Glutamatergic neuron (in vitro differentiated cells): ENCODE results near the gene EPGN. TPM values are rescaled to one million over a fixed set of nuclear protein-coding genes. Genes with fewer than 3 reads are reported as not detected.

Source experiments
- DNase-seq: peaks from one replicate; pipeline ENCODE4 v3.0.0; 2022
- H3K27ac Mint-ChIP-seq: one replicate; pipeline ENCODE4 v1.8.0; 2020; ENCODE audit warnings: mild to moderate bottlenecking, mixed read lengths, inconsistent platforms; ENCODE audit not compliant: unreplicated experiment
- H3K27me3 Mint-ChIP-seq: one replicate; pipeline ENCODE4 v1.8.0; 2020; ENCODE audit warnings: mild to moderate bottlenecking, moderate library complexity, mixed read lengths, inconsistent platforms; ENCODE audit not compliant: unreplicated experiment
- H3K36me3 Mint-ChIP-seq: one replicate; pipeline ENCODE4 v1.8.0; 2020; ENCODE audit warnings: mild to moderate bottlenecking, mixed read lengths, inconsistent platforms; ENCODE audit not compliant: unreplicated experiment
- H3K4me1 Mint-ChIP-seq: one replicate; pipeline ENCODE4 v1.8.0; 2020; ENCODE audit warnings: mild to moderate bottlenecking, low read depth, mixed read lengths, inconsistent platforms; ENCODE audit not compliant: unreplicated experiment
- H3K4me3 Mint-ChIP-seq: one replicate; pipeline ENCODE4 v1.8.0; 2020; ENCODE audit warnings: mild to moderate bottlenecking, mixed read lengths, inconsistent platforms; ENCODE audit not compliant: unreplicated experiment
- H3K9me3 Mint-ChIP-seq: one replicate; pipeline ENCODE4 v1.8.0; 2020; ENCODE audit warnings: mild to moderate bottlenecking, moderate library complexity, mixed read lengths, inconsistent platforms; ENCODE audit not compliant: unreplicated experiment
- total RNA-seq: library from RNA; stranded (reverse); fragmentation: NEBNext Ultra II Directional; extraction: Animal tissue kit (Norgen Biotek cat#: 25700); gene quantifications from one replicate; pipeline ENCODE4 v1.2.1, GENCODE V29; 2021; ENCODE audit not compliant: unreplicated experiment
- TF ChIP-seq, protein P1 (sequence below): fragments of 200-600 bp; sonication (generic); IDR thresholded peaks from one replicate; pipeline ENCODE4 v1.5.0; 2021; ENCODE audit not compliant: partially characterized antibody, unreplicated experiment

Gene EPGN
- total RNA-seq, 1 donor from 2014 or later, result not detected

- H3K27me3 Mint-ChIP-seq, result no peaks in the 10 kb centered on the region
- H3K4me1 Mint-ChIP-seq, result no peaks in the 10 kb centered on the region
- no peaks in the 10 kb centered on the region for H3K36me3 Mint-ChIP-seq
- H3K27ac Mint-ChIP-seq, result no peak overlapping the region
- no peak for DNase-seq
- no peak overlapping the region for H3K4me3 Mint-ChIP-seq
- H3K9me3 Mint-ChIP-seq, result no peaks in the 10 kb centered on the region
- TF ChIP-seq, protein P1, sequence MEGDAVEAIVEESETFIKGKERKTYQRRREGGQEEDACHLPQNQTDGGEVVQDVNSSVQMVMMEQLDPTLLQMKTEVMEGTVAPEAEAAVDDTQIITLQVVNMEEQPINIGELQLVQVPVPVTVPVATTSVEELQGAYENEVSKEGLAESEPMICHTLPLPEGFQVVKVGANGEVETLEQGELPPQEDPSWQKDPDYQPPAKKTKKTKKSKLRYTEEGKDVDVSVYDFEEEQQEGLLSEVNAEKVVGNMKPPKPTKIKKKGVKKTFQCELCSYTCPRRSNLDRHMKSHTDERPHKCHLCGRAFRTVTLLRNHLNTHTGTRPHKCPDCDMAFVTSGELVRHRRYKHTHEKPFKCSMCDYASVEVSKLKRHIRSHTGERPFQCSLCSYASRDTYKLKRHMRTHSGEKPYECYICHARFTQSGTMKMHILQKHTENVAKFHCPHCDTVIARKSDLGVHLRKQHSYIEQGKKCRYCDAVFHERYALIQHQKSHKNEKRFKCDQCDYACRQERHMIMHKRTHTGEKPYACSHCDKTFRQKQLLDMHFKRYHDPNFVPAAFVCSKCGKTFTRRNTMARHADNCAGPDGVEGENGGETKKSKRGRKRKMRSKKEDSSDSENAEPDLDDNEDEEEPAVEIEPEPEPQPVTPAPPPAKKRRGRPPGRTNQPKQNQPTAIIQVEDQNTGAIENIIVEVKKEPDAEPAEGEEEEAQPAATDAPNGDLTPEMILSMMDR, result no peak
These were observed 16.0 kb downstream of the EPGN start for GRCh38 chr4:74324262-74324661.

- no peaks in the 10 kb centered on the region for H3K27me3 Mint-ChIP-seq
- no peaks in the 10 kb centered on the region for H3K4me1 Mint-ChIP-seq
- TF ChIP-seq, protein P1, result no peak
- no peaks in the 10 kb centered on the region for H3K9me3 Mint-ChIP-seq
- H3K4me3 Mint-ChIP-seq, result no peak overlapping the region
- DNase-seq, result no peak
- H3K36me3 Mint-ChIP-seq, result no peaks in the 10 kb centered on the region
- H3K27ac Mint-ChIP-seq, result no peak overlapping the region
These were observed 17.6 kb downstream of the EPGN start for GRCh38 chr4:74325886-74326285.

GRCh38 chr4:74327762-74328161 lies 19.5 kb downstream of the EPGN start:
- Mint-ChIP-seq H3K9me3 (no peaks in the 10 kb centered on the region), H3K4me1 (no peaks in the 10 kb centered on the region), H3K27ac (no peak overlapping the region), H3K4me3 (no peak overlapping the region), H3K36me3 (no peaks in the 10 kb centered on the region), H3K27me3 (no peaks in the 10 kb centered on the region)
- DNase-seq, result no peak
- TF ChIP-seq, protein P1, result no peak

DNA sequence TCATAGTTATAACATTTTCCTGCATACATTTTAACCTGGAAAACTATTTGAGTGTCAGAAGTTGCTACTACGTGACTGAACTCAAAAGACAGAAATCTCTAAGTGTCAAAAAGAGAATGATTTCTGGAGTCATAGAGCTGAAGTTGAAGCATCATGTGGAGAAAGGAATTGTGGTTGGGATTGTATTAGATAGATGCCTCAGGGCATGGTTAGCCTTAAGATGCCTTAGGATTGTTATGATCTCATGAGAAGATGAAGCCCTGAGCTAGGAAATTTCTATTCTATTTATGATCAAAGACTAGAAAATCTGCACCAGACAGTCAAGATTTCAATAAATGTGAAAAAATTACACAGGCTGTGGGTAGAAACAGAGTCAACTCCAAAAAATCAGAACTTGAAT lies 20.2 kb downstream of the EPGN start:
- H3K4me1 Mint-ChIP-seq, result no peaks in the 10 kb centered on the region
- H3K36me3 Mint-ChIP-seq, result no peaks in the 10 kb centered on the region
- no peak for DNase-seq
- no peak overlapping the region for H3K4me3 Mint-ChIP-seq
- TF ChIP-seq, protein P1, result no peak
- H3K27ac Mint-ChIP-seq, result no peak overlapping the region
- H3K27me3 Mint-ChIP-seq, result no peaks in the 10 kb centered on the region
- no peaks in the 10 kb centered on the region for H3K9me3 Mint-ChIP-seq

- DNase-seq, result no peak
- peaks cover 4% of the 10 kb centered on the region for H3K36me3 Mint-ChIP-seq
- no peaks in the 10 kb centered on the region for H3K4me1 Mint-ChIP-seq
- no peaks in the 10 kb centered on the region for H3K9me3 Mint-ChIP-seq
- H3K4me3 Mint-ChIP-seq, result no peak overlapping the region
- peaks cover under 1% of the 10 kb centered on the region for H3K27me3 Mint-ChIP-seq
- H3K27ac Mint-ChIP-seq, result no peak overlapping the region
- TF ChIP-seq, protein P1, result no peak
These were observed 21.0 kb downstream of the EPGN start for GRCh38 chr4:74329307-74329706.
